ENCODE data around the gene AFP. TPM values are rescaled to one million over a fixed set of nuclear protein-coding genes. Genes with fewer than 3 reads are reported as not detected.

Gene AFP
- total RNA-seq, 1 experiment from 2014 or later = not detected

GRCh38 chr4:73409978-73410548, 26.0 kb upstream of the AFP start:
- POLR2A ChIA-PET (ENCODE audit: low non-redundant PET) = no interaction called here
- Histone ChIP-seq H3K4me1 (ENCODE audit: insufficient read depth, low read length, poor library complexity, severe bottlenecking) (no peaks in the 10 kb centered on the region), H3K27me3 (replicated peaks; ENCODE audit: insufficient read depth, low read depth, low read length, poor library complexity) (no peaks in the 10 kb centered on the region), H3K4me3 (ENCODE audit: low read depth, low read length, poor library complexity, severe bottlenecking) (no peak overlapping the region), H3K27ac (ENCODE audit: low read depth, low read length, poor library complexity, severe bottlenecking) (no peak overlapping the region), H3K9me3 (ENCODE audit: low read depth, low read length, poor library complexity, severe bottlenecking) (no peaks in the 10 kb centered on the region), H3K36me3 (ENCODE audit: insufficient read depth, low read length, poor library complexity, severe bottlenecking) (no peaks in the 10 kb centered on the region)
- no peak for TF ChIP-seq EZH2 (IDR thresholded peaks at IDR 0.05; ENCODE audit: borderline replicate concordance, low read depth, low read length, poor library complexity, severe bottlenecking)
- TF ChIP-seq, protein P1, sequence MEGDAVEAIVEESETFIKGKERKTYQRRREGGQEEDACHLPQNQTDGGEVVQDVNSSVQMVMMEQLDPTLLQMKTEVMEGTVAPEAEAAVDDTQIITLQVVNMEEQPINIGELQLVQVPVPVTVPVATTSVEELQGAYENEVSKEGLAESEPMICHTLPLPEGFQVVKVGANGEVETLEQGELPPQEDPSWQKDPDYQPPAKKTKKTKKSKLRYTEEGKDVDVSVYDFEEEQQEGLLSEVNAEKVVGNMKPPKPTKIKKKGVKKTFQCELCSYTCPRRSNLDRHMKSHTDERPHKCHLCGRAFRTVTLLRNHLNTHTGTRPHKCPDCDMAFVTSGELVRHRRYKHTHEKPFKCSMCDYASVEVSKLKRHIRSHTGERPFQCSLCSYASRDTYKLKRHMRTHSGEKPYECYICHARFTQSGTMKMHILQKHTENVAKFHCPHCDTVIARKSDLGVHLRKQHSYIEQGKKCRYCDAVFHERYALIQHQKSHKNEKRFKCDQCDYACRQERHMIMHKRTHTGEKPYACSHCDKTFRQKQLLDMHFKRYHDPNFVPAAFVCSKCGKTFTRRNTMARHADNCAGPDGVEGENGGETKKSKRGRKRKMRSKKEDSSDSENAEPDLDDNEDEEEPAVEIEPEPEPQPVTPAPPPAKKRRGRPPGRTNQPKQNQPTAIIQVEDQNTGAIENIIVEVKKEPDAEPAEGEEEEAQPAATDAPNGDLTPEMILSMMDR (conservative IDR thresholded peaks at IDR 0.05; ENCODE audit: low read depth, low read length) = no peak
- CTCF ChIA-PET = no interaction called here
- no TSS peak for BruUV-seq (replicated peaks)
- DNase-seq (ENCODE audit: low spot score) = no peak
- intact Hi-C loops (cut with micrococcal nuclease; ENCODE audit: unreplicated experiment) = no loop called here

DNA sequence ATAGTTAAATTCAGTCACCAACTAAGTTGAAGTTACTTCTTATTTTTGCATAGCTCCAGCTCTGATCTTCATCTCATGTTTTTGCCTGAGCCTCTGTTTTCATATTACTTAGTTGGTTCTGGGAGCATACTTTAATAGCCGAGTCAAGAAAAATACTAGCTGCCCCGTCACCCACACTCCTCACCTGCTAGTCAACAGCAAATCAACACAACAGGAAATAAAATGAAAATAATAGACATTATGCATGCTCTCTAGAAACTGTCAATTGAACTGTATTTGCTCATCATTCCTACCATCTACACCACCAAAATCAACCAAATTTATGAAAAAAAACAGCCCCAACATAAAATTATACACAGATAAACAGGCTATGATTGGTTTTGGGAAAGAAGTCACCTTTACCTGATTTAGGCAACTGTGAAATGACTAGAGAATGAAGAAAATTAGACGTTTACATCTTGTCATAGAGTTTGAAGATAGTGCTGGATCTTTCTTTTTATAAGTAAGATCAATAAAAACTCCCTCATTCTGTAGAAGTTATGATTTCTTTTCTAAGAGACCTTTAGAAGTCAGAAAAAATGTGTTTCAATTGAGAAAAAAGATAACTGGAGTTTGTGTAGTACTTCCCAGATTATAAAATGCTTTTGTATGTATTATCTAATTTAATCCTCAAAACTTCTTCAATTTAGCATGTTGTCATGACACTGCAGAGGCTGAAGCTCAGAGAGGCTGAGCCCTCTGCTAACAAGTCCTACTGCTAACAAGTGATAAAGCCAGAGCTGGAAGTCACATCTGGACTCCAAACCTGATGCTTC, 24.9 kb upstream of the AFP start:
- Histone ChIP-seq H3K36me3 (ENCODE audit: insufficient read depth, low read length, poor library complexity, severe bottlenecking) (no peaks in the 10 kb centered on the region), H3K9me3 (ENCODE audit: low read depth, low read length, poor library complexity, severe bottlenecking) (no peaks in the 10 kb centered on the region), H3K4me1 (ENCODE audit: insufficient read depth, low read length, poor library complexity, severe bottlenecking) (no peaks in the 10 kb centered on the region), H3K27me3 (replicated peaks; ENCODE audit: insufficient read depth, low read depth, low read length, poor library complexity) (no peaks in the 10 kb centered on the region), H3K4me3 (ENCODE audit: low read depth, low read length, poor library complexity, severe bottlenecking) (no peak overlapping the region), H3K27ac (ENCODE audit: low read depth, low read length, poor library complexity, severe bottlenecking) (no peak overlapping the region)
- CTCF ChIA-PET = no interaction called here
- no TSS peak for BruUV-seq (replicated peaks)
- intact Hi-C loops (cut with micrococcal nuclease; ENCODE audit: unreplicated experiment) = no loop called here
- TF ChIP-seq, protein P1 (conservative IDR thresholded peaks at IDR 0.05; ENCODE audit: low read depth, low read length) = no peak
- no peak for TF ChIP-seq EZH2 (IDR thresholded peaks at IDR 0.05; ENCODE audit: borderline replicate concordance, low read depth, low read length, poor library complexity, severe bottlenecking)
- POLR2A ChIA-PET (ENCODE audit: low non-redundant PET) = no interaction called here
- no peak for DNase-seq (ENCODE audit: low spot score)

GRCh38 chr4:73411731-73412414, 24.1 kb upstream of the AFP start:
- ChIA-PET POLR2A (ENCODE audit: low non-redundant PET) (no interaction called here), CTCF (no interaction called here)
- Histone ChIP-seq H3K36me3 (ENCODE audit: insufficient read depth, low read length, poor library complexity, severe bottlenecking) (no peaks in the 10 kb centered on the region), H3K27ac (ENCODE audit: low read depth, low read length, poor library complexity, severe bottlenecking) (no peak overlapping the region), H3K4me3 (ENCODE audit: low read depth, low read length, poor library complexity, severe bottlenecking) (no peak overlapping the region), H3K27me3 (replicated peaks; ENCODE audit: insufficient read depth, low read depth, low read length, poor library complexity) (no peaks in the 10 kb centered on the region), H3K4me1 (ENCODE audit: insufficient read depth, low read length, poor library complexity, severe bottlenecking) (no peaks in the 10 kb centered on the region), H3K9me3 (ENCODE audit: low read depth, low read length, poor library complexity, severe bottlenecking) (no peaks in the 10 kb centered on the region)
- no peak for DNase-seq (ENCODE audit: low spot score)
- BruUV-seq (replicated peaks) = no TSS peak
- TF ChIP-seq, protein P1 (conservative IDR thresholded peaks at IDR 0.05; ENCODE audit: low read depth, low read length) = no peak
- no peak for TF ChIP-seq EZH2 (IDR thresholded peaks at IDR 0.05; ENCODE audit: borderline replicate concordance, low read depth, low read length, poor library complexity, severe bottlenecking)
- intact Hi-C loops (cut with micrococcal nuclease; ENCODE audit: unreplicated experiment) = no loop called here

Measured in A673 (cell line).